ENCODE measurements around the gene SPAG16. TPM values are rescaled to one million over a fixed set of nuclear protein-coding genes. Genes with fewer than 3 reads are reported as not detected.
A peak's percentile ranks its signal among the peaks of the same experiment; 100 is the strongest.

The SPAG16 gene
- total RNA-seq, 1 donor from 2014 or later = 20.6 TPM

GRCh38 chr2:213806125-213806726 lies 522.0 kb downstream of the SPAG16 start:
- no peaks in the 10 kb centered on the region for H3K36me3 ChIP-seq
- H3K27me3 ChIP-seq (ENCODE audit: low read depth) = no peaks in the 10 kb centered on the region
- TF ChIP-seq CTCF (IDR thresholded peaks at IDR 0.05; ENCODE audit: borderline replicate concordance) = peak; percentile 49
- H3K4me3 ChIP-seq = no peak overlapping the region
- intact Hi-C loops (cut with micrococcal nuclease) = no loop called here
- no peak overlapping the region for H3K27ac ChIP-seq (replicated peaks)
- no peak for DNase-seq
- no peaks in the 10 kb centered on the region for H3K4me1 ChIP-seq
- H3K9me3 ChIP-seq (replicated peaks) = no peaks in the 10 kb centered on the region

DNA sequence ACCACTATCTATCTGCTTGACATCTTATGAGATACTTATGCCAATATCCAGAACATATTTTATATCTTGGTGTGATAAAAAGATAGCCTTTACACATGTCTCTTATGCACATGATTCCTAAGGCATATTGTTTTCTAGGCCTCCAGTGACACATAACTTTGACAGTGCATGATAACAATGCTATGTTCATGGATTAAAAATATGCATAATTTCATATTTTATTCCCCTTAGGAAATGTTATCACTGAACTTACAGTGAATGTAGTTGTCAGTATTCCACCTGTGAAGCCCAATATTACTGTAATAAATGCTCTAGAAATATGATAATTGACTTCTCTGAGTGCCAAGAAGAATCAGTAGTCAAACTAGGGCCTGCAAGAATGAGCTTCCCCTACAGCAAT lies 532.3 kb downstream of the SPAG16 start:
- Histone ChIP-seq H3K36me3 (no peaks in the 10 kb centered on the region), H3K27ac (replicated peaks) (no peak overlapping the region), H3K4me3 (no peak overlapping the region), H3K9me3 (replicated peaks) (peaks cover 9% of the 10 kb centered on the region), H3K4me1 (no peaks in the 10 kb centered on the region), H3K27me3 (ENCODE audit: low read depth) (no peaks in the 10 kb centered on the region)
- intact Hi-C loops (cut with micrococcal nuclease) = no loop called here
- DNase-seq = no peak
- TF ChIP-seq CTCF (IDR thresholded peaks at IDR 0.05; ENCODE audit: borderline replicate concordance) = no peak

DNA sequence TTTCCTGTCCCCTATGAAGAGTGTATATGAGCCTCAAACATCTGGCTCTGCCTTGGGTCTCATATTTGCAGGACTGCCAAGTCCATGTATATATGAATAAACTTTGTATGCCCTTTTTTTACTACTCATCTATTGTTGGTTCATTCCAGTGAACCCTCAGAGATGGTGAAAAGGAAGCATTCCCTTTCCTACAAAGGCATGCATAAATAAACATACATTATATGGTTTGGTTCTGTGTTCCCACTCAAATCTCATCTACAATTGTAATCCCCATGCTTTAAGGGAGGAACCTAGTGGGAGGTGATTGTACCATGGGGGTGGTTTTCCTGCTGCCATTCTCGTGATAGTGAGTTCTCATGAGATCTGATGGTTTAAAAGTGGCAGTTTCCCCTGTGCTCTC lies 534.2 kb downstream of the SPAG16 start:
- Histone ChIP-seq H3K9me3 (replicated peaks) (peaks cover 26% of the 10 kb centered on the region), H3K4me3 (no peak overlapping the region), H3K27me3 (ENCODE audit: low read depth) (no peaks in the 10 kb centered on the region), H3K4me1 (no peaks in the 10 kb centered on the region), H3K36me3 (no peaks in the 10 kb centered on the region), H3K27ac (replicated peaks) (no peak overlapping the region)
- intact Hi-C loops (cut with micrococcal nuclease) = no loop called here
- DNase-seq = no peak
- TF ChIP-seq CTCF (IDR thresholded peaks at IDR 0.05; ENCODE audit: borderline replicate concordance) = no peak

GRCh38 chr2:213834331-213834730 lies 550.1 kb downstream of the SPAG16 start:
- intact Hi-C loops (cut with micrococcal nuclease) = no loop called here

GRCh38 chr2:213834746-213835145 lies 550.5 kb downstream of the SPAG16 start:
- Histone ChIP-seq H3K27ac (replicated peaks) (no peak overlapping the region), H3K9me3 (replicated peaks) (no peaks in the 10 kb centered on the region), H3K4me3 (no peak overlapping the region), H3K27me3 (ENCODE audit: low read depth) (no peaks in the 10 kb centered on the region), H3K36me3 (no peaks in the 10 kb centered on the region), H3K4me1 (no peaks in the 10 kb centered on the region)
- intact Hi-C loops (cut with micrococcal nuclease) = no loop called here
- DNase-seq = no peak
- TF ChIP-seq CTCF (IDR thresholded peaks at IDR 0.05; ENCODE audit: borderline replicate concordance) = no peak

More at GRCh38 chr2:213834331-213834730, 550.1 kb downstream of the SPAG16 start:
- H3K4me1 ChIP-seq = no peaks in the 10 kb centered on the region
- DNase-seq = no peak
- H3K27ac ChIP-seq (replicated peaks) = no peak overlapping the region
- peaks cover 1% of the 10 kb centered on the region for H3K9me3 ChIP-seq (replicated peaks)
- H3K36me3 ChIP-seq = no peaks in the 10 kb centered on the region
- no peak overlapping the region for H3K4me3 ChIP-seq
- TF ChIP-seq CTCF (IDR thresholded peaks at IDR 0.05; ENCODE audit: borderline replicate concordance) = no peak
- no peaks in the 10 kb centered on the region for H3K27me3 ChIP-seq (ENCODE audit: low read depth)
